ENCODE measurements around the gene TPBGL.
A peak's percentile ranks its signal among the peaks of the same experiment; 100 is the strongest.
"Not testable (repeated sequence)": the region's sequence is repeated elsewhere in the genome, so short reads cannot be mapped to it uniquely, and the experiment has no call there.

The TPBGL gene

GRCh38 chr11:75269896-75270295 lies 29.3 kb downstream of the TPBGL start:
- no peak for TF ChIP-seq CTCF (conservative IDR thresholded peaks at IDR 0.05)
- no peak overlapping the region for H3K27ac ChIP-seq

- no peak overlapping the region for H3K27ac ChIP-seq
- peak; percentile 79 for TF ChIP-seq CTCF (conservative IDR thresholded peaks at IDR 0.05)
These were observed 30.4 kb downstream of the TPBGL start for GRCh38 chr11:75270896-75271418.

- no peak overlapping the region for H3K27ac ChIP-seq
- TF ChIP-seq CTCF (conservative IDR thresholded peaks at IDR 0.05), result no peak
These were observed 31.2 kb downstream of the TPBGL start for GRCh38 chr11:75271730-75272129.

GRCh38 chr11:75272391-75272790 lies 31.8 kb downstream of the TPBGL start:
- TF ChIP-seq CTCF (conservative IDR thresholded peaks at IDR 0.05), result no peak
- no peak overlapping the region for H3K27ac ChIP-seq

GRCh38 chr11:75272821-75273301 lies 32.3 kb downstream of the TPBGL start:
- TF ChIP-seq CTCF (conservative IDR thresholded peaks at IDR 0.05), result no peak
- H3K27ac ChIP-seq, result no peak overlapping the region

GRCh38 chr11:75273411-75274391 lies 33.1 kb downstream of the TPBGL start:
- H3K27ac ChIP-seq, result no peak overlapping the region
- no peak for TF ChIP-seq CTCF (conservative IDR thresholded peaks at IDR 0.05)

GRCh38 chr11:75274716-75275115 lies 34.1 kb downstream of the TPBGL start:
- not testable (repeated sequence) for H3K27ac ChIP-seq

- no peak for TF ChIP-seq CTCF (conservative IDR thresholded peaks at IDR 0.05)
- no peak overlapping the region for H3K27ac ChIP-seq
These were observed 35.0 kb downstream of the TPBGL start for GRCh38 chr11:75275581-75275980.
